ENCODE results near the gene PODXL2. TPM values are rescaled to one million over a fixed set of nuclear protein-coding genes. Genes with fewer than 3 reads are reported as not detected.

The PODXL2 gene
- total RNA-seq, 1 experiment from 2014 or later: 33.6 TPM

- TF ChIP-seq, protein P1, sequence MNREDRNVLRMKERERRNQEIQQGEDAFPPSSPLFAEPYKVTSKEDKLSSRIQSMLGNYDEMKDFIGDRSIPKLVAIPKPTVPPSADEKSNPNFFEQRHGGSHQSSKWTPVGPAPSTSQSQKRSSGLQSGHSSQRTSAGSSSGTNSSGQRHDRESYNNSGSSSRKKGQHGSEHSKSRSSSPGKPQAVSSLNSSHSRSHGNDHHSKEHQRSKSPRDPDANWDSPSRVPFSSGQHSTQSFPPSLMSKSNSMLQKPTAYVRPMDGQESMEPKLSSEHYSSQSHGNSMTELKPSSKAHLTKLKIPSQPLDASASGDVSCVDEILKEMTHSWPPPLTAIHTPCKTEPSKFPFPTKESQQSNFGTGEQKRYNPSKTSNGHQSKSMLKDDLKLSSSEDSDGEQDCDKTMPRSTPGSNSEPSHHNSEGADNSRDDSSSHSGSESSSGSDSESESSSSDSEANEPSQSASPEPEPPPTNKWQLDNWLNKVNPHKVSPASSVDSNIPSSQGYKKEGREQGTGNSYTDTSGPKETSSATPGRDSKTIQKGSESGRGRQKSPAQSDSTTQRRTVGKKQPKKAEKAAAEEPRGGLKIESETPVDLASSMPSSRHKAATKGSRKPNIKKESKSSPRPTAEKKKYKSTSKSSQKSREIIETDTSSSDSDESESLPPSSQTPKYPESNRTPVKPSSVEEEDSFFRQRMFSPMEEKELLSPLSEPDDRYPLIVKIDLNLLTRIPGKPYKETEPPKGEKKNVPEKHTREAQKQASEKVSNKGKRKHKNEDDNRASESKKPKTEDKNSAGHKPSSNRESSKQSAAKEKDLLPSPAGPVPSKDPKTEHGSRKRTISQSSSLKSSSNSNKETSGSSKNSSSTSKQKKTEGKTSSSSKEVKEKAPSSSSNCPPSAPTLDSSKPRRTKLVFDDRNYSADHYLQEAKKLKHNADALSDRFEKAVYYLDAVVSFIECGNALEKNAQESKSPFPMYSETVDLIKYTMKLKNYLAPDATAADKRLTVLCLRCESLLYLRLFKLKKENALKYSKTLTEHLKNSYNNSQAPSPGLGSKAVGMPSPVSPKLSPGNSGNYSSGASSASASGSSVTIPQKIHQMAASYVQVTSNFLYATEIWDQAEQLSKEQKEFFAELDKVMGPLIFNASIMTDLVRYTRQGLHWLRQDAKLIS (CRISPR knock-in tag; IDR thresholded peaks at IDR 0.05; ENCODE audit: borderline replicate concordance): no peak
These were observed 49.3 kb downstream of the PODXL2 start (continued) for GRCh38 chr3:127678315-127678599.

- POLR2A ChIA-PET: no interaction called here
- Mint-ChIP-seq H3K4me3 (no peak overlapping the region), H3K4me1 (peaks cover 16% of the 10 kb centered on the region)
These were observed 49.9 kb downstream of the PODXL2 start for GRCh38 chr3:127678611-127679533.

More at GRCh38 chr3:127678611-127679533, 49.9 kb downstream of the PODXL2 start:
- H3K36me3 Mint-ChIP-seq: no peaks in the 10 kb centered on the region
- ATAC-seq (no peak), DNase-seq (ENCODE audit: low spot score) (peak; percentile 7)
- no peak overlapping the region for H3K27ac Mint-ChIP-seq
- H3K9me3 Mint-ChIP-seq: no peaks in the 10 kb centered on the region
- CTCF ChIA-PET: interaction anchor here (0.6 to 8.5 kb wide), 60 partner anchors 8 to 604 kb away, joined by 3 to 127 read pairs (median 6); partner anchors contain the start of genes MCM2, MGLL and PODXL2
- H3K27me3 Mint-ChIP-seq (ENCODE audit: low read depth): no peaks in the 10 kb centered on the region; the same call in none of the 2 replicates
- TF ChIP-seq ZNF219 (CRISPR knock-in tag; IDR thresholded peaks at IDR 0.05; ENCODE audit: borderline replicate concordance): no peak
- TF ChIP-seq RELA (CRISPR knock-in tag; IDR thresholded peaks at IDR 0.05; ENCODE audit: borderline replicate concordance): no peak
- no peak for TF ChIP-seq OVOL2 (CRISPR knock-in tag; IDR thresholded peaks at IDR 0.05; ENCODE audit: borderline replicate concordance)
- no peak for TF ChIP-seq KAT7 (CRISPR knock-in tag; IDR thresholded peaks at IDR 0.05; ENCODE audit: borderline replicate concordance)
- TF ChIP-seq AR (CRISPR knock-in tag; IDR thresholded peaks at IDR 0.05): no peak
- no peak for TF ChIP-seq MLX (CRISPR knock-in tag; IDR thresholded peaks at IDR 0.05)
- no peak for TF ChIP-seq JUN (CRISPR knock-in tag; IDR thresholded peaks at IDR 0.05)
- TF ChIP-seq ZNF232 (CRISPR knock-in tag; IDR thresholded peaks at IDR 0.05): no peak
- TF ChIP-seq ATF3 (CRISPR knock-in tag; conservative IDR thresholded peaks at IDR 0.05): no peak
- TF ChIP-seq NR1H2 (CRISPR knock-in tag; IDR thresholded peaks at IDR 0.05): no peak
- TF ChIP-seq MXD4 (CRISPR knock-in tag; IDR thresholded peaks at IDR 0.05; ENCODE audit: borderline replicate concordance): no peak
- no peak for TF ChIP-seq IRF2 (CRISPR knock-in tag; IDR thresholded peaks at IDR 0.05; ENCODE audit: borderline replicate concordance, low read depth)
- TF ChIP-seq GTF2I (CRISPR knock-in tag; conservative IDR thresholded peaks at IDR 0.05): no peak
- TF ChIP-seq, protein P2, sequence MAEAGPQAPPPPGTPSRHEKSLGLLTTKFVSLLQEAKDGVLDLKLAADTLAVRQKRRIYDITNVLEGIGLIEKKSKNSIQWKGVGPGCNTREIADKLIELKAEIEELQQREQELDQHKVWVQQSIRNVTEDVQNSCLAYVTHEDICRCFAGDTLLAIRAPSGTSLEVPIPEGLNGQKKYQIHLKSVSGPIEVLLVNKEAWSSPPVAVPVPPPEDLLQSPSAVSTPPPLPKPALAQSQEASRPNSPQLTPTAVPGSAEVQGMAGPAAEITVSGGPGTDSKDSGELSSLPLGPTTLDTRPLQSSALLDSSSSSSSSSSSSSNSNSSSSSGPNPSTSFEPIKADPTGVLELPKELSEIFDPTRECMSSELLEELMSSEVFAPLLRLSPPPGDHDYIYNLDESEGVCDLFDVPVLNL (CRISPR knock-in tag; IDR thresholded peaks at IDR 0.05; ENCODE audit: borderline replicate concordance, low read depth): no peak
- TF ChIP-seq ZNF512 (CRISPR knock-in tag; IDR thresholded peaks at IDR 0.05; ENCODE audit: borderline replicate concordance): no peak
